ENCODE data around the gene SORL1.

Gene SORL1

GRCh38 chr11:121581607-121582006 lies 129.5 kb downstream of the SORL1 start:
- TF ChIP-seq CTCF (conservative IDR thresholded peaks at IDR 0.05; ENCODE audit: low read depth, low read length) = no peak
- H3K4me3 ChIP-seq (ENCODE audit: low read depth, low read length) = no peak overlapping the region
- no peak for DNase-seq (ENCODE audit: low read depth)

DNA sequence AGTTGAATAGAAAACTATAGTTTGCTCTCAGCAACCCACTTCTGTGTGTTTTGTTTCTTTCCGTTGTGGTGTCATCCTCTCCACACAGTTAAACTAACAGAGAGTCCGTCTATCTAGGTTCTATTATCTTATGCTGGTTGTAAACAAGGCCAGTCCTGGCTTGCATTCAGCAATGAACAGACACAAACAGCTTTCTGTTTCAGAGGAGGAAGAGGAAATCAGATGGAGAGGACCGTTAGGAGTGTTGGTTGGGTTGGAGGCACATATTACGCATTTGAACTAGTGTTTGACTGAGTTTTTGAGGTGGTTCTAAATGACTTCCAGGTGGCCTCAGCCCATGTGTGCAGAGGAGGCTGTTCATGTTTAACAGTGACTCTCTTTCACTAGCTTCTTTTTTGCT lies 130.2 kb downstream of the SORL1 start:
- DNase-seq (ENCODE audit: low read depth) = no peak
- no peak overlapping the region for H3K4me3 ChIP-seq (ENCODE audit: low read depth, low read length)
- no peak for TF ChIP-seq CTCF (conservative IDR thresholded peaks at IDR 0.05; ENCODE audit: low read depth, low read length)

DNA sequence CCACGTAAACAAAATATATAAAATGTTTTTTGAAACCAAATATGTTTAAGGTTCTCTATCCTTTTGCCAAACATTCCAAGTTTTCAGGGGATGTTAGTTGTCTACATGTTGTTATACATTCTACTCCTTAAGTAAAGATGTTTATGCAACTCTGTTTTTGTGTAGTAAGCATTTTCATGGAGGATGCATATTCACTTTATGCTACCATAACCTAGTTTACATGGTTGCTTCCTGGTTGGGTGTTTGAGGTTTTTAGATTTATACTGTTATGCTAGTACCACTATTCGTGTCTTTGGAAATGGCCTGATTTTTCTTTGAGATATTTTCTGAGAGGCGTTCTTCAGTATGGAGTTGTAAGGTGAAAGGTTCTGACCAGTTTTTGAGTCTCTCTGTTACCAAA lies 131.7 kb downstream of the SORL1 start:
- no peak for TF ChIP-seq CTCF (conservative IDR thresholded peaks at IDR 0.05; ENCODE audit: low read depth, low read length)
- H3K4me3 ChIP-seq (ENCODE audit: low read depth, low read length) = no peak overlapping the region
- no peak for DNase-seq (ENCODE audit: low read depth)

GRCh38 chr11:121586750-121587149 lies 134.6 kb downstream of the SORL1 start:
- H3K4me3 ChIP-seq (ENCODE audit: low read depth, low read length) = no peak overlapping the region
- DNase-seq (ENCODE audit: low read depth) = no peak
- TF ChIP-seq CTCF (conservative IDR thresholded peaks at IDR 0.05; ENCODE audit: low read depth, low read length) = no peak

DNA sequence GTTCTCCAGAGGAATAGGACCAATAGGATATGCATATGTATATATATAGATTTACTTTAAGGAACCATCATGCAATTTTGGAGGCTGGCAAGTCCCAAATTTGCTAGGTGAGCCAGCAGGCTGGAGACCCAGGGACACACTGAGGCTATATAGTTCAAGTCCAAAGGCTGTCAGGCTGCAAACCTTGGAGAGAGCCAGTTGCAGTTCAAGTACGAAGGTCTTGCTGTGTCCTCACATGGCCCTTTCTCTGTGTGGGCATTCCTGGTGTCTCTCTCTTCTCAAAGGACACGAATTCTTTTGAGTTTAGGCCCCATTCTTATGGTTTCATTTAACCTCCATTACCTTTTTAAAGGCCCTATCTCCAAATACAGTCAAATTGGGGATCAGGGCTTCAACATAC lies 135.1 kb downstream of the SORL1 start:
- TF ChIP-seq CTCF (conservative IDR thresholded peaks at IDR 0.05; ENCODE audit: low read depth, low read length) = no peak
- no peak overlapping the region for H3K4me3 ChIP-seq (ENCODE audit: low read depth, low read length)
- DNase-seq (ENCODE audit: low read depth) = no peak

GRCh38 chr11:121588747-121589146 lies 136.6 kb downstream of the SORL1 start:
- H3K4me3 ChIP-seq (ENCODE audit: low read depth, low read length) = no peak overlapping the region
- DNase-seq (ENCODE audit: low read depth) = no peak
- TF ChIP-seq CTCF (conservative IDR thresholded peaks at IDR 0.05; ENCODE audit: low read depth, low read length) = no peak

DNA sequence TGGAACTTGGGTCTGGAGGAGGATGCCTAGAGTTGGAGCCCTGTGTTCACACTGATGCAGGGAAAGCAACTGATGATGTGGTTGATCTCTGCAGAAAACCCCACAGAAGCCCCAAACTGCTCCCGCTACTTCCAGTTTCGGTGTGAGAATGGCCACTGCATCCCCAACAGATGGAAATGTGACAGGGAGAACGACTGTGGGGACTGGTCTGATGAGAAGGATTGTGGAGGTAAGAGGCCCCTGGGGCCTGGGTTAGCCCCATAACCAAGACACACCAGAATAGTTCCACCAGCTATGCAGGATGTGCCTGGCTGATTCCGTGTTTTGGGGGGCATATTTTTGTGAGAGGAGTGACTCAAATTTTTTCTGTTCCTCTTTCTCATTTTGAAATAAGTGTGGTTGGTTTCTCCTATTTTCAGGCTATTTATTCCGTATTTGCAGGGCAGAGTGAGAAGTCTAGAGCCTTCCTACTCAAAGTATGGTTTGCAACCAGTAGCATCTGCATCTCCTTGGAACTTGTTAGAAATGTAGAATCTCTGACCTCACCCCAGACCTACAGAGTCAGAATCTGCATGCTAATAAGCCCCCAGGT lies 137.9 kb downstream of the SORL1 start:
- TF ChIP-seq CTCF (conservative IDR thresholded peaks at IDR 0.05; ENCODE audit: low read depth, low read length) = no peak
- no peak overlapping the region for H3K4me3 ChIP-seq (ENCODE audit: low read depth, low read length)
- DNase-seq (ENCODE audit: low read depth) = no peak
